Heart right ventricle (tissue), 16 donors: ENCODE results near the gene NPFFR1. TPM values are rescaled to one million over a fixed set of nuclear protein-coding genes. Genes with fewer than 3 reads are reported as not detected.

Source experiments
- ATAC-seq, 8 donors: fragments of 200-7000 bp; cut with Tn5 transposase; one replicate each; pipeline ENCODE4 v1.9.1; 2020; ENCODE audit warnings: mild to moderate bottlenecking in 8 of 8, moderate library complexity in 8 of 8, moderate number of reproducible peaks in 1 of 8
- DNase-seq, 2 donors: peaks; one replicate each; pipeline ENCODE4 v3.0.0-alpha.2; 2020
- H3K27ac ChIP-seq, 10 donors: fragments of 200-600 bp; sonication (generic) in 2 of 10; one replicate each; pipeline versions ENCODE4 v1.5.0 to v1.8.0; 2020 to 2022; ENCODE audit warnings: mild to moderate bottlenecking in 3 of 10
- H3K27me3 ChIP-seq, 7 donors: fragments of 200-600 bp; one replicate each; pipeline ENCODE4 v1.8.0; 2021 to 2022; ENCODE audit warnings: mild to moderate bottlenecking in 2 of 7
- H3K36me3 ChIP-seq, 9 donors: fragments of 200-600 bp; sonication (generic) in 1 of 9; one replicate each; pipeline versions ENCODE4 v1.5.0 to v1.8.0; 2020 to 2022; ENCODE audit warnings: mild to moderate bottlenecking in 2 of 9
- H3K4me1 ChIP-seq, 9 donors: fragments of 200-600 bp; sonication (generic) in 1 of 9; one replicate each; pipeline versions ENCODE4 v1.5.0 to v1.8.0; 2020 to 2022; ENCODE audit warnings: mild to moderate bottlenecking in 4 of 9
- H3K4me3 ChIP-seq, 10 donors: fragments of 200-600 bp; sonication (generic) in 2 of 10; one replicate each; pipeline versions ENCODE4 v1.5.0 to v1.8.0; 2020 to 2022; ENCODE audit warnings: mild to moderate bottlenecking in 7 of 10, moderate library complexity in 2 of 10
- H3K9me3 ChIP-seq, 11 donors: fragments of 200-600 bp in 10 of 11; sonication (generic) in 2 of 11; one replicate each; pipeline versions ENCODE4 v1.5.0 to v1.8.0; 2013 to 2022; ENCODE audit warnings: mild to moderate bottlenecking in 2 of 11, control low read depth in 1 of 11, moderate library complexity in 1 of 11
- WGBS, 2 donors: extraction: QIAGEN DNeasy Blood & Tissue Kit; methylation state at CpG; one replicate each; pipeline ENCODE4 v1.1.7; 2013; ENCODE audit warnings: inconsistent platforms in 1 of 2; 5-methylcytosine and 5-hydroxymethylcytosine counted together
- intact Hi-C, 10 donors: fragments of 100-400 bp; cut with DNase I; formaldehyde crosslinking; loops; one replicate each; pipeline versions ENCODE4 v1.11.1 to v1.14.2; 2022
- polyA plus RNA-seq, 2 donors: library from polyadenylated mRNA; stranded (reverse); fragments of 200-250 nt; gene quantifications; one replicate each; pipeline ENCODE4 v1.2.3, GENCODE V29; 2013
- total RNA-seq, 10 donors: library from RNA; stranded (reverse); fragmentation: NEBNext Ultra II Directional in 3 of 10; extraction: Animal tissue kit (Norgen Biotek cat#: 25700) in 3 of 10; gene quantifications; one replicate each; pipeline versions ENCODE4 v1.2.1 to v1.2.4, GENCODE V29; 2021 to 2023
- TF ChIP-seq, protein P1 (sequence below), 9 donors: fragments of 200-600 bp; sonication (generic) in 2 of 9; IDR thresholded peaks; one replicate each; pipeline versions ENCODE4 v1.5.0 to v1.8.0; 2021 to 2022; ENCODE audit warnings: antibody characterized with exemption in 9 of 9, mild to moderate bottlenecking in 5 of 9, moderate library complexity in 1 of 9
- donor health status: Arrhythmogenic right ventricular cardiomyopathy.
- donor health status: ischemic (EF 13 %, LVEDD 7.1; RV severe dilation, severe dysfunction).
- donor health status: healthy with polysubstance abuse.
- donor health status: DM: no; HTN: yes; CAD: no.
- donor health status: DM: no; HTN: no; CAD: no.
- donor health status: ischemic (EF 25% LVEDD 6.9; RV normal size, moderate dysfunction).
- donor health status: ischemic (EF 25% LVEDD 5.7; RV mildly dilated, moderate dysfunction).
- donor health status: healthy.
- donor health status: DM: yes; HTN: yes; CAD: no.
- donor health status: Ischemic cardiomyopathy.
- donor health status: ischemic (EF 35%, LVEDD 5.7; RV mildly dilated, moderate dysfunction).
- donor health status: nonischemic (EF 11% LVEDD 7.7; RV severe dilation, severe dysfunction).
- donor health status: DM: yes; HTN: yes; CAD: no.
- donor health status: PGD.
- donor health status: ischemic (EF 29% LVEDD 5.4; RV normal size, mild dysfunction).
- donor health status: nonischemic (EF 23%, LVEDD 6.1; RV moderate dilation, normal function).

Gene NPFFR1
- total and polyA plus RNA-seq, 12 donors: 0.07 TPM; not detected in 11

DNA sequence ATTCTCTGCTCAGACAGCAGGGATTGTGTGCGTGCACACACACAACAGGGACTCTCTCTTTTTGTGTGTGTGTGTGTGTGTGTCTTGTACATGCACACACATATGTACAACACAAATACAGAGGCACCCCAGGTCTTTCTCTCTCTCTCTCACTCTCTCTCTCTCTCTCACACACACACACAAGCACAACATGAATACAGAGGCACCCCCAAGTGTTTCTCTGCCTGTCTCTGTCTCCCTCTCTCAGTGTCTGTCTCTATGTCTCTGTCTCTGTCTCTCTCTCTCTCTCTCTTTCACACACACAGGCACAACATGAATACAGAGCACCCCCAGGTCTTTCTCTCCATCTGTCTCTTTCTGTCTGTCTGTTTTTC, 746 bp downstream of the NPFFR1 start:
- TF ChIP-seq, protein P1, sequence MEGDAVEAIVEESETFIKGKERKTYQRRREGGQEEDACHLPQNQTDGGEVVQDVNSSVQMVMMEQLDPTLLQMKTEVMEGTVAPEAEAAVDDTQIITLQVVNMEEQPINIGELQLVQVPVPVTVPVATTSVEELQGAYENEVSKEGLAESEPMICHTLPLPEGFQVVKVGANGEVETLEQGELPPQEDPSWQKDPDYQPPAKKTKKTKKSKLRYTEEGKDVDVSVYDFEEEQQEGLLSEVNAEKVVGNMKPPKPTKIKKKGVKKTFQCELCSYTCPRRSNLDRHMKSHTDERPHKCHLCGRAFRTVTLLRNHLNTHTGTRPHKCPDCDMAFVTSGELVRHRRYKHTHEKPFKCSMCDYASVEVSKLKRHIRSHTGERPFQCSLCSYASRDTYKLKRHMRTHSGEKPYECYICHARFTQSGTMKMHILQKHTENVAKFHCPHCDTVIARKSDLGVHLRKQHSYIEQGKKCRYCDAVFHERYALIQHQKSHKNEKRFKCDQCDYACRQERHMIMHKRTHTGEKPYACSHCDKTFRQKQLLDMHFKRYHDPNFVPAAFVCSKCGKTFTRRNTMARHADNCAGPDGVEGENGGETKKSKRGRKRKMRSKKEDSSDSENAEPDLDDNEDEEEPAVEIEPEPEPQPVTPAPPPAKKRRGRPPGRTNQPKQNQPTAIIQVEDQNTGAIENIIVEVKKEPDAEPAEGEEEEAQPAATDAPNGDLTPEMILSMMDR (IDR thresholded peaks at IDR 0.05): no peak
- ATAC-seq: no peak
- no peak overlapping the region for H3K27ac ChIP-seq
- H3K27me3 ChIP-seq: peaks cover 10 to 66% (median 47%) of the 10 kb centered on the region in 7 donors
- no peaks in the 10 kb centered on the region for H3K36me3 ChIP-seq
- H3K4me1 ChIP-seq: peaks cover 2 to 13% (median 8%) of the 10 kb centered on the region in 9 donors
- intact Hi-C loops: no loop called here
- DNase-seq: no peak
- H3K9me3 ChIP-seq: peaks cover 0 to 3% (median 0%) of the 10 kb centered on the region in 11 donors
- 75 to 93% methylated on average over 1 of the region's 1 CpG for WGBS, 2 donors
- H3K4me3 ChIP-seq: no peak overlapping the region

- WGBS, 2 donors: 63 to 88% methylated on average over 1 of the region's 1 CpG
These were observed 2.2 kb downstream of the NPFFR1 start for GRCh38 chr10:70281609-70282008.

GRCh38 chr10:70280099-70280498, 3.7 kb downstream of the NPFFR1 start:
- ATAC-seq: no peak
- WGBS, 2 donors: 79 to 94% methylated on average over 6 of the region's 6 CpGs
- H3K4me1 ChIP-seq: peaks cover 2 to 13% (median 8%) of the 10 kb centered on the region in 9 donors
- H3K4me3 ChIP-seq: no peak overlapping the region
- no peak overlapping the region for H3K27ac ChIP-seq
- intact Hi-C loops: no loop called here
- H3K9me3 ChIP-seq: peaks cover 0 to 10% (median 0%) of the 10 kb centered on the region in 11 donors
- TF ChIP-seq, protein P1 (IDR thresholded peaks at IDR 0.05): no peak
- DNase-seq: no peak
- no peaks in the 10 kb centered on the region for H3K36me3 ChIP-seq
- H3K27me3 ChIP-seq: peaks cover 10 to 42% (median 31%) of the 10 kb centered on the region in 7 donors

More at GRCh38 chr10:70281609-70282008, 2.2 kb downstream of the NPFFR1 start:
- Histone ChIP-seq H3K9me3 (peaks cover 0 to 3% (median 0%) of the 10 kb centered on the region in 11 donors), H3K36me3 (no peaks in the 10 kb centered on the region), H3K4me1 (peaks cover 2 to 13% (median 8%) of the 10 kb centered on the region in 9 donors), H3K4me3 (no peak overlapping the region), H3K27ac (no peak overlapping the region), H3K27me3 (peaks cover 10 to 56% (median 43%) of the 10 kb centered on the region in 7 donors)
- ATAC-seq (no peak), DNase-seq (no peak)
- intact Hi-C loops: no loop called here
- TF ChIP-seq, protein P1 (IDR thresholded peaks at IDR 0.05): no peak

- Histone ChIP-seq H3K27ac (no peak overlapping the region), H3K27me3 (peaks cover 0 to 16% (median 5%) of the 10 kb centered on the region in 7 donors), H3K4me1 (peaks cover 0 to 21% (median 2%) of the 10 kb centered on the region in 9 donors), H3K9me3 (peaks cover 0 to 10% (median 0%) of the 10 kb centered on the region in 11 donors), H3K36me3 (no peaks in the 10 kb centered on the region), H3K4me3 (no peak overlapping the region)
- TF ChIP-seq, protein P1 (IDR thresholded peaks at IDR 0.05): no peak
- DNase-seq: no peak
- 77 to 88% methylated on average over 3 of the region's 3 CpGs for WGBS, 2 donors
- ATAC-seq: no peak
- intact Hi-C loops: loop anchor here in 3 of 10 donors (5.0 to 10.0 kb wide), 2 partner anchors 53 to 270 kb away; no protein-coding TSS in a partner anchor
These were observed 6.3 kb downstream of the NPFFR1 start for GRCh38 chr10:70277396-70278030.
